ENCODE data around the gene AMIGO2. TPM values are rescaled to one million over a fixed set of nuclear protein-coding genes. Genes with fewer than 3 reads are reported as not detected.

AMIGO2 gene
- total RNA-seq, 2 donors from 2014 or later = 1.7 to 9.6 TPM

Other genes starting within 250 kb of the AMIGO2 start
- 1 to 10 TPM; 1.0 to 3.3 TPM for gene PCED1B, start 338 bp downstream of the AMIGO2 start, total RNA-seq